Uterus (tissue), 4 donors: ENCODE measurements around the gene RREB1. TPM values are rescaled to one million over a fixed set of nuclear protein-coding genes. Genes with fewer than 3 reads are reported as not detected.

Experiments
- DNase-seq, 2 donors: peaks; one replicate each; pipeline ENCODE4 v3.0.0-alpha.2; 2019 to 2020
- H3K27ac ChIP-seq, 2 donors: fragments of 200-600 bp; sonication (generic); 1 replicate in 1 of 2; 2 replicates in 1 of 2; pipeline ENCODE4 v1.5.1; 2016 to 2018
- H3K27me3 ChIP-seq, 2 donors: fragments of 200-600 bp; sonication (generic); one replicate each; pipeline ENCODE4 v1.5.1; 2018 to 2019; ENCODE audit warnings: control low read depth in 1 of 2
- H3K36me3 ChIP-seq, 2 donors: fragments of 200-600 bp; sonication (generic); one replicate each; pipeline ENCODE4 v1.5.1; 2019; ENCODE audit warnings: control low read depth in 1 of 2
- H3K4me1 ChIP-seq, 2 donors: fragments of 200-600 bp; sonication (generic); one replicate each; pipeline ENCODE4 v1.5.1; 2018 to 2019; ENCODE audit warnings: control low read depth in 1 of 2
- H3K4me3 ChIP-seq, 2 donors: fragments of 200-600 bp; sonication (generic); 1 replicate in 1 of 2; 2 replicates in 1 of 2; pipeline ENCODE4 v1.5.1; 2018 to 2019; ENCODE audit warnings: mild to moderate bottlenecking in 1 of 2
- H3K9me3 ChIP-seq, 2 donors: fragments of 200-600 bp; sonication (generic); one replicate each; pipeline ENCODE4 v1.5.1; 2019; ENCODE audit warnings: control low read depth in 1 of 2
- POLR2A ChIP-seq, 2 donors: fragments of 450-650 bp; IDR thresholded peaks; one replicate each; pipeline ENCODE4 v1.6.1; 2016; ENCODE audit warnings: antibody characterized with exemption in 2 of 2, mild to moderate bottlenecking in 1 of 2, moderate library complexity in 1 of 2
- intact Hi-C: fragments of 100-400 bp; cut with DNase I; formaldehyde crosslinking; loops from one replicate; pipeline ENCODE4 v1.15.1; 2023; ENCODE audit warnings: low total_unique reads
- total RNA-seq, 4 donors: library from RNA; depleted of rRNA in 3 of 4; stranded (reverse); fragments of >200 nt in 3 of 4; gene quantifications; one replicate each; pipeline versions ENCODE4 v1.1.0 to v1.2.4, GENCODE V29; 2014 to 2023
- TF ChIP-seq, protein P1 (sequence below), 4 experiments: fragments of 200-600 bp in 2 of 4; fragments of 450-650 bp in 2 of 4; sonication (generic) in 2 of 4; IDR thresholded peaks; one replicate each; pipeline ENCODE4 v1.5.1; 2016 to 2019; ENCODE audit warnings: antibody characterized with exemption in 4 of 4, mild to moderate bottlenecking in 2 of 4, moderate library complexity in 1 of 4
- donor health status: DM: yes; HTN: yes; CAD: no.

RREB1 gene
- total RNA-seq, 4 donors from 2014 or later = 15.1 to 65.9 (median 22.7) TPM

- no peak for TF ChIP-seq POLR2A (IDR thresholded peaks at IDR 0.05)
- TF ChIP-seq, protein P1, sequence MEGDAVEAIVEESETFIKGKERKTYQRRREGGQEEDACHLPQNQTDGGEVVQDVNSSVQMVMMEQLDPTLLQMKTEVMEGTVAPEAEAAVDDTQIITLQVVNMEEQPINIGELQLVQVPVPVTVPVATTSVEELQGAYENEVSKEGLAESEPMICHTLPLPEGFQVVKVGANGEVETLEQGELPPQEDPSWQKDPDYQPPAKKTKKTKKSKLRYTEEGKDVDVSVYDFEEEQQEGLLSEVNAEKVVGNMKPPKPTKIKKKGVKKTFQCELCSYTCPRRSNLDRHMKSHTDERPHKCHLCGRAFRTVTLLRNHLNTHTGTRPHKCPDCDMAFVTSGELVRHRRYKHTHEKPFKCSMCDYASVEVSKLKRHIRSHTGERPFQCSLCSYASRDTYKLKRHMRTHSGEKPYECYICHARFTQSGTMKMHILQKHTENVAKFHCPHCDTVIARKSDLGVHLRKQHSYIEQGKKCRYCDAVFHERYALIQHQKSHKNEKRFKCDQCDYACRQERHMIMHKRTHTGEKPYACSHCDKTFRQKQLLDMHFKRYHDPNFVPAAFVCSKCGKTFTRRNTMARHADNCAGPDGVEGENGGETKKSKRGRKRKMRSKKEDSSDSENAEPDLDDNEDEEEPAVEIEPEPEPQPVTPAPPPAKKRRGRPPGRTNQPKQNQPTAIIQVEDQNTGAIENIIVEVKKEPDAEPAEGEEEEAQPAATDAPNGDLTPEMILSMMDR (IDR thresholded peaks at IDR 0.05) = peak in 2 of 4 experiments; percentile 20 to 24
- Histone ChIP-seq H3K4me3 (peak overlapping the region; percentile 81 to 83), H3K27me3 (no peaks in the 10 kb centered on the region), H3K36me3 (no peaks in the 10 kb centered on the region), H3K27ac (peak overlapping the region; percentile 90 to 97), H3K9me3 (no peaks in the 10 kb centered on the region), H3K4me1 (peaks cover 0 to 3% of the 10 kb centered on the region in 2 donors)
- peak; percentile 32 to 60 for DNase-seq
- intact Hi-C loops = no loop called here
These were observed 796 bp upstream of the RREB1 start for GRCh38 chr6:7106752-7107577.

GRCh38 chr6:7108196-7108963 is 619 bp downstream of the RREB1 start:
- H3K4me1 ChIP-seq = peaks cover 0 to 3% of the 10 kb centered on the region in 2 donors
- intact Hi-C loops = no loop called here

GRCh38 chr6:7108964-7109836 is 1.4 kb downstream of the RREB1 start:
- Histone ChIP-seq H3K27ac (peak overlapping the region; percentile 90 to 97), H3K9me3 (no peaks in the 10 kb centered on the region), H3K4me3 (peak overlapping the region; percentile 81 to 83), H3K36me3 (no peaks in the 10 kb centered on the region), H3K27me3 (no peaks in the 10 kb centered on the region), H3K4me1 (peaks cover 0 to 3% of the 10 kb centered on the region in 2 donors)
- TF ChIP-seq, protein P1 (IDR thresholded peaks at IDR 0.05) = no peak
- TF ChIP-seq POLR2A (IDR thresholded peaks at IDR 0.05) = peak; percentile 19 to 36
- DNase-seq = peak; percentile 61 to 78
- intact Hi-C loops = no loop called here

More at GRCh38 chr6:7108196-7108963, 619 bp downstream of the RREB1 start:
- TF ChIP-seq, protein P1 (IDR thresholded peaks at IDR 0.05) = no peak
- peak in 1 of 2 donors; percentile 13 for TF ChIP-seq POLR2A (IDR thresholded peaks at IDR 0.05)
- H3K27ac ChIP-seq = peak overlapping the region; percentile 90 to 97
- H3K4me3 ChIP-seq = peak overlapping the region; percentile 81 to 83
- no peaks in the 10 kb centered on the region for H3K36me3 ChIP-seq
- H3K9me3 ChIP-seq = no peaks in the 10 kb centered on the region
- peak; percentile 60 to 63 for DNase-seq
- no peaks in the 10 kb centered on the region for H3K27me3 ChIP-seq

- peaks cover 0 to 3% of the 10 kb centered on the region in 2 donors for H3K4me1 ChIP-seq
- peak overlapping the region in 1 of 2 donors; percentile 90 for H3K27ac ChIP-seq
- no peaks in the 10 kb centered on the region for H3K9me3 ChIP-seq
- H3K27me3 ChIP-seq = no peaks in the 10 kb centered on the region
- DNase-seq = no peak
- TF ChIP-seq POLR2A (IDR thresholded peaks at IDR 0.05) = no peak
- TF ChIP-seq, protein P1 (IDR thresholded peaks at IDR 0.05) = no peak
- intact Hi-C loops = no loop called here
- no peaks in the 10 kb centered on the region for H3K36me3 ChIP-seq
- H3K4me3 ChIP-seq = peak overlapping the region; percentile 81 to 83
These were observed 2.5 kb downstream of the RREB1 start for GRCh38 chr6:7110092-7110792.
